Stimulated activated CD4-positive, alpha-beta T cell treated with anti-CD3 and anti-CD28 coated beads, TNF-alpha, amount 100 ng/mL, for 48 hours (primary cell): ENCODE measurements around the gene UBE2G2.

Experiments used
- DNase-seq, 3 donors: peaks; one replicate each; pipeline ENCODE4 v3.0.0-alpha.2; 2020; ENCODE audit warnings: low read depth in 3 of 3

The UBE2G2 gene

DNA sequence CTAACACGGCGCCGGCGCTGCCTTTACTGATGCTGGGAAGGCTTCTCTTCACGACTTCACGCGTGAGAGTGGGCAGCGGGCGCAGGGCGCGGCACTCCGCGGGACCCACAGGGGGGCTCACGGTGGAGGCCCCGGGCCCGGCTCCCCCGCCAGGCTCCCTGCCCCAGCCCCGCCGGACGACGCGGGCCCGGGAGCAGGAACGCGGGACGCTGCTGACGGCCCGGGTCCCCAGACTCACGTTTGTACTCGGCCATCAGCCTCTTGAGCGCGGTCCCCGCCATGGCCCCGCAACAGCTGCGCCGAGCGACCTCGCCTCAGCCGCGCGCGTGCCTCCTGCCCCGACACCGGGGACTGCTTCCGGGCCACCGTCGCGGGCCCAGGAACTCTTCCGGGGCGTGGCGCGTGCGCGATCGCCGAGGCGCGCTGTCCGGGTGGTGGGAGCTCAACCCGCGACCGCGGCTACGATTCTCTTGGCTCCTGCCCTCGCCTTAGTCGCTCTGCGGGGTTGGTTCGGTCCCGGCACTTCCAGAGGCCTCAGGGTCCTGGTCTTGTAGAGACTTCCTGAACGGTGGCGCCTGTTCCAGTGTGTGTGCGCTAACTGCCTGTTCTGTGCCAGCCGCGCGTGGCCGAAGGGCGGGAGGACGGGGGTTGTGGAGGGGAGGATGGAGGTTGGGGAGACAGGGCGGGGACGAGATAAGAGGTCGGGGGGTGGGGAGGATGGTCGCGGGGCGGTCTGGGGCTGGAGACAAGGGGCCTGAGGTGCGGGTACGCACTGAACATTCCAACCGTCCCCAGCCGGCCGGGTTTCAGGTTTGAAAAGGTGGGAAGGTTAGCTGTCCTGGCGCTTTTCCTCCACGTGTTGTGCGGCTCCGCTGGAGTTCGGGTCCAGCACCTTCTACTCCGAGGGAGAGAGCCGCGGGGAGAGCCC is at the start of gene UBE2G2:
UBE2G2 (minus strand) TSS at position 353 of the 928 bp plus-strand sequence; CDS start at position 281, 72 bp downstream.
- DNase-seq = peak; percentile 72 to 83 (median 75)

DNA sequence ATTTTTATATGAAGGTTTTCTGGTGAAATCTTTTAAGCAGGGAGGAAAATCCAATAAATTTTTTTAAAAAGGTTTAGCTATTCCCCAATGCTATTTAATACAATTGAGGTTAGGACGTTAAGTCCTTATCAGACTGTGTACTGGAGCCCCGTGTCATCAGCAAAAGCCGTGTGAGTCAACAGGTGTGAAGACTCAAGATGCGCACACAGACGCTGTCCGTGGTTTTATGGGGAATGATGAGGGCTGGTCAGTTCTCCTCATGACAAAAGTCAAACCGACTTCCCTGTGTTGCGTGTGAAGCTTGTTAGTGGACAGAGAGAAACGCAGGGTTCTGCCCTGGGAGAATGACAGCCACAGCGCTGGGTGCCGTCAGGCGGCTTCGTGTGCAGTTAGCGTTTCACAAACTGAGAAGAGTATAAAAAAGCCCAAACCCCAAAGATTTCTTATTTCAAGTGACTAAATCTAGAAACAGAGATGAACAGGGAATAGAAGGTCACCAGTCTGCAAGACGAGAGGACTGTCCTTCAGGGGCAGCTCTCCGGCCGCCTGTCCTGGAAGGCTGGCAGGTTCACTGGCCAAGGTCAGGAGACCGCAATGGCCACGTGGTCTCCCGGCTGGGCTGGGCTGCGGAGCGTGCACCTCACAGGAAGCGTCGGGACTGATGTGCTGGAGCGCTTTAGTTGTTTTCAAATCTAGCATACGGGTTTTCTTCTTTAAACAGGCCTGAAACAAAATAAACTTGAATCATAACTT is 49.5 kb upstream of the UBE2G2 start:
- no peak for DNase-seq

- DNase-seq = no peak
These were observed 48.7 kb upstream of the UBE2G2 start for GRCh38 chr21:44850208-44850800.

DNA sequence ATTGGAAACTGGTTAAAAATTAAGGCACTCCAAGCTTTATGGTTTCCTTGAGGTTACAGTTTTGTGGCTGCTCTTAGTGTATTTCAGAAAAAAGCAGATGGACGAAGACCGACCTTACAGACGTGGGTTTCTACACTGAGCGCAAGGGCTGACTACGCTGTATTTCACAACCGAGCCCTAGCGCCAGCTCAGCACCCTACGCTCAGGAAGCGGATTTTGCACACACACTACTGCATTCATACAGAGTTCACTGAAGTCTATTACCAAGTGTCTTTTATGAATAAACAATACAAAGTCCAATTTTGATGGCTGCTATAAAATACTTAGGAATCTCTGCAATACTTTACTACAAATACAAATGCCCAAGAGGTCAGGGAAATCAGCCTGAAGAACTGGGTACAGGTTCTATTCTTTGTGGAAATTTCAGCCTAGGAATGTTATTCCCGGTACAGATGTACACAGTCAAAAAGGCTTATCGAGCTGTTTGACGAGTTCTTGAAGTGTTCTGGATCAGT is 48.1 kb upstream of the UBE2G2 start:
- DNase-seq = no peak

- DNase-seq = no peak
These were observed 47.4 kb upstream of the UBE2G2 start for GRCh38 chr21:44848821-44849521.

DNA sequence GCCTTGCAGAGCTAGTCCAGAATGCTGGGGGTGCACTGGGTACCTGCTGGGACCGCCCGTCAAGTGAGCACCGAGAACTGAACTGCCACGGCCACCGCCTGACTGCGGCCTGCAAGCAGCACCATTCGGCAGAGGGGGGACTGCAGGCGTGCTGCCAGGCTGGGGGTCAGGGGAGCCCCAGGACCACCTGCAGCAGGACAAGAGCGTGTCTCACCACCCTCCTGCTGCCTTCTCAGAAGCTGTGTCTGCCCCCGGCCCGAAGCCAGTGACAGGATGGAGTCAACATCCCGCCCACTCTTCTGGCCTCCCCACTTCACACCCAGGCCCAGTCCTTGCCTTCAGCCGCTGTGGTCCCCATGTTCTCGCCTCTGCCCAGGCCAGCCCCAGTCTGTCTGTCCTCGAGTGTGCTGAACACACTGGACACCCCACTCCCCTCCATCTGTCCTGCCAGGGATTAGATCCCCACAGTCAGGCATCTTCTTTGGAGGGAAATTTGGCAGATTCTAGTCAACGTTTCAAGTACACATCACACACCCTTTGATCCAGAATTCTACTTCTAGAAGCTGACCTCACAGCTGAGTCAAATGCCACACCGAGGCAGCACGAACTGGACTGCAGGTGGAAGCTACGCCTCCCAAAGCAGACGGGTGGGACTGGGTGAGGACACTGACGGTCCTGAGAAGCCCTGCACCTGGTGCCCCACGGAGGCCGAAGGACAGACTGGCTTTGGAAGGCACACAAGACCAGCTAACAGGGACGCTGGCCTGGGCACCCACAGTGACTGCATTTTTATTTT is 45.8 kb upstream of the UBE2G2 start:
- no peak for DNase-seq

DNA sequence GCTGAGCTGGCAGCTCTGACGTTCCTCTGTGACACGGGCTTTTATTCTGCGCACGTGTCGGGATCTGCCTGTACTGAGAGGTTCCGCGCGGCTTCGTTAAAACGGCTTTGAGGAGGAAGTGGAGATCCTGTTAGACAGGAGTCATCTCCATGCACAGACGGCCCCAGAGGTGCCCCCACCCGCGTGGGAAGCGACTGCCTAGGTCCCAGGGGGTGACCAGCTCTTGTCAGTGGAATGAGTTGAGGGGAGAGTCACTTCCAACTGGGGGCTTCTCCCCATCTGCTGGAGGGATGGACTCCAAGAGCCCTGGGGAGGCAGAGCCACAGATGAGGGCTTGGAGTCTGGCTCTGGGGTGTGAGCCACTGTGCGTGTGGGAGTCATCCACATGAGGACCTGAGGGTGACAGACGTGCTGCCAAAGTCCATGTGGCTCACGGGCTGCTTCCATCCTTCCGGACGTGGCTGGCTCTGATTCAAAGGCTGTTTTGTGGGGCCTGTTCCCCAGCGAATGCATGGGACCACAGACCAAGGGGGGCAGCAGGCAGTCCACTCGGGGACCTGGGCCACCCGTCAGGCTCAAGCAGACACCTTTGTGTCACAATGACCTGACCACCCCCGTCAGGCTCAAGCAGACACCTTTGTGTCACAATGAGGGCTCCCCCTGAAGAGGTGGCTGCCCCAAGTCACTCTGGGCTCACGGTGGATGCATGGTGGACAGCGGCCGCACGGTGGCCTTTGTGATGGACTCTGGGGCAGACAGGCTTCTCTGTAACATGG is 45.1 kb upstream of the UBE2G2 start:
- DNase-seq = no peak

- no peak for DNase-seq
These were observed 44.5 kb upstream of the UBE2G2 start for GRCh38 chr21:44846224-44846484.

DNA sequence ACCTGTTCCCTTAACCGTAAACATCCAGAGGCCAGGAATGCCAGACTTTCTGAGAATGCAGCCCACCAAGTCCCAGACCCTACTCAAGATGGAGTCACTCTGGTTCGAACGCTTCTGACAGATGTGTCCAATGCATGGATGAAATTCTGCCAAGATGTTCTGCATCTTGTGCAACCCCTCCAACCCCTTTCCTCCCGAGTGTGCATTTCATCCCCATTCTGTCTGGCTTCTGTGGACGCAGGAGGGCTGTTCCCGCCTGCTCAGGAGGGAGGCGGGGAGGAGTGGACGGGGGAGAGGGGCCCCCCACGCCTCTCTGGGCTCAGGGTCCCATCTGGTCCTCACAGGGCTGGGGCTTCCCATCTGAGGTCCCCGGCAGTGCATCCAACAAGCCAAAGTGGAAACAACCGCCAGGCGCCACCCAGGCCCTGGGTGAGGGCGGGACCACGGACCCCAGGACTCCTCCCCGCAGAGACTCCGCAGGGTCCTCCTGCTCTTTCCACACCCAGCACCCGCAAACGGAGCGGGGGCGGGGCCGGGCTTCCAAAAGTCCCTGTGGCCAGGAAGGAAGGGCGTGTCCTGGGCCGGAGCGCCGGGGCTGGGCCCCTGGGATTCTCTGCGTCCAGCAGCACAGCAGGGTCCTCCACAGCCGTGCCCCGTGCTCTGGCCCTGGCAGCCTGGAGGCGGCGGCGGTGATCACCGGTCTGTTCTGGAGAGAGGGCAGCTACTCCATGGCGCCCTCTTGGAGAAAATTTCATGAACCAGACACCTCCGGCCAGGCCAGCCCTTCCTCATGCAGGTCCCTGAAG is 44.0 kb upstream of the UBE2G2 start:
- DNase-seq = peak; percentile 41 to 61 (median 41)

GRCh38 chr21:44844256-44844655 is 42.6 kb upstream of the UBE2G2 start:
- no peak for DNase-seq

- no peak for DNase-seq
These were observed 41.3 kb upstream of the UBE2G2 start for GRCh38 chr21:44842721-44843445.

GRCh38 chr21:44842087-44842486 is 40.5 kb upstream of the UBE2G2 start:
- DNase-seq = no peak

DNA sequence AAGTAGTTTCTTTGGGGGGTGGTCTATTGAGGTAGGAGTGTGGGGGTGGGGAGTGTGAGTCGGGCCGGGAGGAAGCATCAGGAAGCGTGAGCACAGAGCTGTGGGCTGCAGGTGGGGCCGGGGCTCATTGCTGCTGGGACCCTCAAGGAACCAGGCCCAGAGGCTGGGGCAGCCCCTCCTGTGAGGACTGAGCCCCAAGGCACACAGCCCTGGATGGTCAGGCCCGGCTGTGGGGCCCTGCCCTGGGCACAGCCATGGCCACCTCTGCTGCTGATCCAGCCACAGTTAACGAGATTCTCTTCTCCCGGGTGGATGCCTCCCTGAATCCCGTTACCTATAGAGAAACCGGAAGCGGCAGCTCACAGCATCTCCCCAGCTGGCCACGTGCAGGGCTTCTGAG is 39.2 kb upstream of the UBE2G2 start:
- DNase-seq = no peak

GRCh38 chr21:44838951-44839350 is 37.3 kb upstream of the UBE2G2 start:
- DNase-seq = no peak

DNA sequence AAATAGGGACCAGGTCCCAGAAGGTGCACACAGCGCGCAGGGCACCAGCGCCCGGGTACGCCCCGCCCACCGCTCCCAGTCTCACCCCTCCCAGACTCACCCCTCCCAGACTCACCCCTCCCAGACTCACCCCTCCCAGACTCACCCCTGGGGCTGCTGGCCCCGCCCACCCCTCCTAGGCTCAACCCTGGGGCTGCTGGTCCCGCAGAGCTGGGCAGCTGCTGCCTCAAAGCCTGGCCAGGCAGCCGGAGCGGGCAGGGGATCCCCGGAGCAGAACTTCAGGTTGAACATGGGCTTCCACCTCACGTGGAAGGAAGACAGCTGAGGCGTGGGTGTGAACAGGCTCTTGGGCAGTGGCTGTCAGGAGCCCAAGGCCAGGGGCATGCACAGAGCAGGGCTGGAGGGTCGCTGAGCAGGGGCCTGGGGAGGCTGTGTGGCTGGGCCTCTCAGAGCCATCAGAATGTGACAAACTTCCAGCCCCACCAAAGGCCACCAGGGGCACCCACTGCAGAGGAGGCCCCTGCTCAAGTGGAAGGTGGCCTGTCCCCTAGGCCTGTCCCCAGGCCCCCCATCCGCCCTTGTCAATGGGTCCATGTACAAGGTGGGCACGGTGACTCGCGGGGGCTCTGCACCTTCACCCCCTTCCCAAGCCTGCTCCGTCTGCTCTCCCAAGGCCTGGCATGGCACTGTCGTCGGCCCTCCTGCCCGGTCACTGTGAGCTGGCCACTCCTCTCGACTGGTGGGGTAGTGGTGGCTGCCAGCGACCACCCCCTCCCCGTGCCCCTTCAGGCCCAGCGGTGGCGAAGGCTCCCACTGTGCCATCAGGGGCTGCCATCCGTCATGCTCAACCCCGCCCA is 36.6 kb upstream of the UBE2G2 start:
- no peak for DNase-seq

DNA sequence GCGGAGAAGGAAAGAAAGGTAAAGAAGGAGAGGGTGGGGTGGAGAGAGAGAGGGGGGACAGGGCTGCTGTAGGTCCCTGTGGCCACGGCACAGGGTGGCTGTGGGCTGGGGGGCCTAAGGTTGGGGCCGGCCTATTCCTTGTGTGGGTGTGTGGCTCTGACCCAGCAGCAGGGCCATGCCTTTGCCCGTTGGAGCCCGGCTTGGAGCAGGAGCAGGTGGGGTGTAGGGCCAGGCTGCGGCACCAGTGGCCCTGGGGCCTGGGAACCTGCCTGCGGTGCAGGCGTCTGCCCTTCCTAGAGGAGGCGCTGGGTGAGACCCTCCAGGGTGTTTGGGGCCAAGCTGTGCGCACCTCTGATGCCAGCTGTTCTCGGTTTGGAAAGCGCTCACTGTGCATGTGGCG is 35.9 kb upstream of the UBE2G2 start:
- DNase-seq = no peak

- DNase-seq = no peak
These were observed 35.2 kb upstream of the UBE2G2 start for GRCh38 chr21:44836666-44837471.
